Mesenchymal stem cell (in vitro differentiated cells and primary cell): ENCODE data around the gene CEP112.
A peak's percentile ranks its signal among the peaks of the same experiment; 100 is the strongest.

Source experiments
- DNase-seq: peaks from one replicate; pipeline ENCODE4 v3.0.0-alpha.2; 2013
- H2AFZ ChIP-seq: one replicate; pipeline ENCODE4 v1.6.1; 2013; ENCODE audit warnings: low read depth, mild to moderate bottlenecking, control low read depth, inconsistent platforms, low read length, moderate library complexity
- H2AK5ac ChIP-seq: 2 replicates; pipeline ENCODE4 v1.6.1; 2013; ENCODE audit warnings: low read length, moderate library complexity, mild to moderate bottlenecking, inconsistent platforms; ENCODE audit not compliant: severe bottlenecking
- H2BK120ac ChIP-seq: one replicate; pipeline ENCODE4 v1.6.1; 2013; ENCODE audit warnings: low read depth, mild to moderate bottlenecking, inconsistent platforms, low read length, moderate library complexity
- H2BK12ac ChIP-seq, 2 experiments: one replicate each; pipeline ENCODE4 v1.6.1; 2013; ENCODE audit warnings: inconsistent platforms in 2 of 2, low read length in 2 of 2, mild to moderate bottlenecking in 2 of 2, moderate library complexity in 2 of 2, control low read depth in 1 of 2
- H2BK15ac ChIP-seq: one replicate; pipeline ENCODE4 v1.6.1; 2013; ENCODE audit warnings: mild to moderate bottlenecking, low read depth, inconsistent platforms; ENCODE audit not compliant: poor library complexity, severe bottlenecking
- H2BK5ac ChIP-seq: 2 replicates; pipeline ENCODE4 v1.6.1; 2013; ENCODE audit warnings: low read depth, mild to moderate bottlenecking, low read length, control low read depth, inconsistent platforms; ENCODE audit not compliant: poor library complexity, severe bottlenecking
- H3K14ac ChIP-seq, 2 experiments: one replicate each; pipeline ENCODE4 v1.6.1; 2013; ENCODE audit warnings: inconsistent platforms in 2 of 2, low read length in 2 of 2, control low read depth in 1 of 2, mild to moderate bottlenecking in 1 of 2, moderate library complexity in 1 of 2
- H3K18ac ChIP-seq, 2 experiments: one replicate each; pipeline ENCODE4 v1.6.1; 2013; ENCODE audit warnings: inconsistent platforms in 2 of 2, low read length in 2 of 2, control low read depth in 1 of 2, low read depth in 1 of 2, mild to moderate bottlenecking in 1 of 2
- H3K23ac ChIP-seq, 2 experiments: one replicate each; pipeline ENCODE4 v1.6.1; 2013; ENCODE audit warnings: inconsistent platforms in 2 of 2, low read length in 2 of 2, mild to moderate bottlenecking in 2 of 2, moderate library complexity in 2 of 2, control low read depth in 1 of 2
- H3K27ac ChIP-seq: 2 replicates; pipeline ENCODE4 v1.5.1; 2013; ENCODE audit warnings: mild to moderate bottlenecking, moderate library complexity, low read length, control low read depth, inconsistent platforms; ENCODE audit not compliant: poor library complexity, severe bottlenecking
- H3K27me3 ChIP-seq, 2 experiments: 2 replicates each; pipeline versions ENCODE4 v1.6.1 to v1.7.0; 2013; ENCODE audit warnings: low read length in 2 of 2, mild to moderate bottlenecking in 2 of 2, moderate library complexity in 2 of 2, control low read depth in 1 of 2, inconsistent platforms in 1 of 2; ENCODE audit not compliant: control insufficient read depth in 1 of 2, insufficient read depth in 1 of 2
- H3K36me3 ChIP-seq, 2 experiments: 2 replicates each; pipeline versions ENCODE4 v1.6.1 to v1.7.0; 2013; ENCODE audit warnings: low read length in 2 of 2, control low read depth in 1 of 2, inconsistent platforms in 1 of 2, low read depth in 1 of 2, mild to moderate bottlenecking in 1 of 2; ENCODE audit not compliant: insufficient read depth in 2 of 2, control insufficient read depth in 1 of 2
- H3K4ac ChIP-seq, 2 experiments: one replicate each; pipeline ENCODE4 v1.6.1; 2013; ENCODE audit warnings: inconsistent platforms in 2 of 2, low read length in 2 of 2, mild to moderate bottlenecking in 2 of 2, moderate library complexity in 2 of 2, control low read depth in 1 of 2, low read depth in 1 of 2
- H3K4me1 ChIP-seq: 2 replicates; pipeline ENCODE4 v1.6.1; 2013; ENCODE audit warnings: low read depth, low read length, control low read depth; ENCODE audit not compliant: control insufficient read depth, insufficient read depth
- H3K4me2 ChIP-seq: 2 replicates; pipeline ENCODE4 v1.6.1; 2013; ENCODE audit warnings: low read length, mild to moderate bottlenecking, inconsistent platforms; ENCODE audit not compliant: poor library complexity, severe bottlenecking
- H3K4me3 ChIP-seq, 2 experiments: 2 replicates each; pipeline versions ENCODE4 v1.5.1 to v1.7.0; 2013; ENCODE audit warnings: low read length in 2 of 2, mild to moderate bottlenecking in 2 of 2, control low read depth in 1 of 2, low read depth in 1 of 2; ENCODE audit not compliant: insufficient read depth in 1 of 2
- H3K79me1 ChIP-seq: replicated peaks from 2 replicates; pipeline ENCODE4 v1.6.1; 2013; ENCODE audit warnings: mild to moderate bottlenecking, control low read depth, low read length, inconsistent platforms; ENCODE audit not compliant: poor library complexity, severe bottlenecking
- H3K9ac ChIP-seq: 2 replicates; pipeline ENCODE4 v1.7.0; 2013; ENCODE audit warnings: mild to moderate bottlenecking, low read length, moderate library complexity
- H3K9me3 ChIP-seq: 2 replicates; pipeline ENCODE4 v1.7.0; 2013; ENCODE audit warnings: mild to moderate bottlenecking, low read length; ENCODE audit not compliant: control insufficient read depth
- H4K8ac ChIP-seq: one replicate; pipeline ENCODE4 v1.6.1; 2013; ENCODE audit warnings: inconsistent platforms, mild to moderate bottlenecking, low read length, moderate library complexity
- H4K91ac ChIP-seq: one replicate; pipeline ENCODE4 v1.6.1; 2013; ENCODE audit warnings: mild to moderate bottlenecking, low read length, inconsistent platforms
- WGBS: methylation state at CpG from one replicate; pipeline ENCODE4 v1.1.7; 2013; ENCODE audit warnings: mixed read lengths; 5-methylcytosine and 5-hydroxymethylcytosine counted together

The CEP112 gene

GRCh38 chr17:65704731-65705130, 487.2 kb downstream of the CEP112 start:
- H3K4me1 ChIP-seq, result no peaks in the 10 kb centered on the region
- DNase-seq, result no peak
- no peak overlapping the region for H2AK5ac ChIP-seq
- no CpG with 5 or more reads among the region's 5 CpGs for WGBS
- no peak overlapping the region for H3K27ac ChIP-seq
- H3K27me3 ChIP-seq, result no peaks in the 10 kb centered on the region
- no peak overlapping the region for H3K14ac ChIP-seq
- no peaks in the 10 kb centered on the region for H3K36me3 ChIP-seq
- no peak overlapping the region for H2AFZ ChIP-seq
- H3K9me3 ChIP-seq, result no peaks in the 10 kb centered on the region
- H3K9ac ChIP-seq, result no peak overlapping the region
- no peaks in the 10 kb centered on the region for H3K79me1 ChIP-seq
- no peak overlapping the region for H3K4ac ChIP-seq
- no peak overlapping the region for H4K91ac ChIP-seq
- no peak overlapping the region for H4K8ac ChIP-seq
- H2BK120ac ChIP-seq, result no peak overlapping the region
- H3K4me3 ChIP-seq, result no peak overlapping the region
- no peak overlapping the region for H2BK15ac ChIP-seq
- H3K18ac ChIP-seq, result no peak overlapping the region
- no peak overlapping the region for H3K4me2 ChIP-seq
- H3K23ac ChIP-seq, result no peak overlapping the region
- H2BK12ac ChIP-seq, result no peak overlapping the region
- H2BK5ac ChIP-seq, result no peak overlapping the region

GRCh38 chr17:65703891-65704290, 488.0 kb downstream of the CEP112 start:
- Histone ChIP-seq H3K9ac (no peak overlapping the region), H3K4me2 (no peak overlapping the region), H2BK15ac (no peak overlapping the region), H3K9me3 (no peaks in the 10 kb centered on the region), H2BK12ac (no peak overlapping the region), H2AK5ac (no peak overlapping the region), H3K27ac (no peak overlapping the region), H3K23ac (no peak overlapping the region), H3K79me1 (no peaks in the 10 kb centered on the region), H3K27me3 (no peaks in the 10 kb centered on the region), H3K4ac (no peak overlapping the region), H2BK5ac (no peak overlapping the region), H2AFZ (no peak overlapping the region), H3K14ac (no peak overlapping the region), H3K4me3 (no peak overlapping the region), H3K18ac (no peak overlapping the region), H4K8ac (no peak overlapping the region), H4K91ac (no peak overlapping the region), H3K4me1 (peaks cover 3% of the 10 kb centered on the region), H3K36me3 (no peaks in the 10 kb centered on the region), H2BK120ac (no peak overlapping the region)
- no peak for DNase-seq
- 73% methylated on average over 9 of the region's 9 CpGs for WGBS

GRCh38 chr17:65699459-65699858, 492.5 kb downstream of the CEP112 start:
- H3K23ac ChIP-seq, result no peak overlapping the region
- no peak for DNase-seq
- H2BK120ac ChIP-seq, result no peak overlapping the region
- no peak overlapping the region for H3K4me3 ChIP-seq
- no peaks in the 10 kb centered on the region for H3K27me3 ChIP-seq
- H3K4me1 ChIP-seq, result peaks cover 7% of the 10 kb centered on the region
- H3K27ac ChIP-seq, result no peak overlapping the region
- H3K9me3 ChIP-seq, result no peaks in the 10 kb centered on the region
- H4K91ac ChIP-seq, result no peak overlapping the region
- H3K4me2 ChIP-seq, result no peak overlapping the region
- H2BK12ac ChIP-seq, result no peak overlapping the region
- no peak overlapping the region for H2AFZ ChIP-seq
- H3K36me3 ChIP-seq, result no peaks in the 10 kb centered on the region
- 95% methylated on average over 5 of the region's 5 CpGs for WGBS
- H3K9ac ChIP-seq, result no peak overlapping the region
- no peaks in the 10 kb centered on the region for H3K79me1 ChIP-seq
- no peak overlapping the region for H4K8ac ChIP-seq
- no peak overlapping the region for H3K18ac ChIP-seq
- no peak overlapping the region for H2BK5ac ChIP-seq
- H3K4ac ChIP-seq, result no peak overlapping the region
- peak overlapping the region; percentile 73 for H2AK5ac ChIP-seq
- H2BK15ac ChIP-seq, result no peak overlapping the region
- no peak overlapping the region for H3K14ac ChIP-seq

- H2BK5ac ChIP-seq, result peak overlapping the region; percentile 86
- peak overlapping the region; percentile 2 for H3K9ac ChIP-seq
- peak overlapping the region; percentile 35 for H3K4me2 ChIP-seq
- H3K4ac ChIP-seq, result no peak overlapping the region
- H2BK120ac ChIP-seq, result no peak overlapping the region
- no peak overlapping the region for H4K8ac ChIP-seq
- H3K4me3 ChIP-seq, result no peak overlapping the region
- no peak overlapping the region for H2AFZ ChIP-seq
- 21% methylated on average over 10 of the region's 11 CpGs for WGBS
- peaks cover 7% of the 10 kb centered on the region for H3K4me1 ChIP-seq
- H2BK12ac ChIP-seq, result no peak overlapping the region
- no peaks in the 10 kb centered on the region for H3K9me3 ChIP-seq
- H4K91ac ChIP-seq, result no peak overlapping the region
- peak; percentile 25 for DNase-seq
- H3K36me3 ChIP-seq, result no peaks in the 10 kb centered on the region
- no peak overlapping the region for H2BK15ac ChIP-seq
- no peak overlapping the region for H3K23ac ChIP-seq
- peaks cover 2% of the 10 kb centered on the region for H3K79me1 ChIP-seq
- H2AK5ac ChIP-seq, result peak overlapping the region; percentile 88
- H3K14ac ChIP-seq, result no peak overlapping the region
- peak overlapping the region; percentile 98 for H3K27ac ChIP-seq
- H3K18ac ChIP-seq, result no peak overlapping the region
- no peaks in the 10 kb centered on the region for H3K27me3 ChIP-seq
These were observed 493.4 kb downstream of the CEP112 start for GRCh38 chr17:65698381-65699061.
